K562 (cell line): ENCODE measurements around the gene PIGX. TPM values are rescaled to one million over a fixed set of nuclear protein-coding genes. Genes with fewer than 3 reads are reported as not detected.

ENCODE experiments used
- CAMTA2 ChIP-seq: fragments of 250-450 bp; sonication (Bioruptor Pico); conservative IDR thresholded peaks from 2 replicates; pipeline ENCODE4 v1.5.1; 2022
- CGGBP1 ChIP-seq: fragments of 250-450 bp; sonication (Bioruptor Pico); IDR thresholded peaks from 2 replicates; pipeline ENCODE4 v1.9.0; 2021; ENCODE audit warnings: mild to moderate bottlenecking
- FOXK1 ChIP-seq: sonication (generic); formaldehyde crosslinking; IDR thresholded peaks from 2 replicates; pipeline ENCODE4 v1.8.0; 2022; ENCODE audit warnings: missing genetic modification reagents, mild to moderate bottlenecking, borderline replicate concordance
- FOXP4 ChIP-seq: sonication (generic); formaldehyde crosslinking; IDR thresholded peaks from 2 replicates; pipeline ENCODE4 v1.8.0; 2022; ENCODE audit warnings: mild to moderate bottlenecking, missing genetic modification reagents, borderline replicate concordance
- HES1 ChIP-seq: fragments of 450-650 bp; IDR thresholded peaks from 2 replicates; pipeline ENCODE4 v1.6.1; 2016; ENCODE audit warnings: low read depth, mild to moderate bottlenecking, moderate library complexity
- HMBOX1 ChIP-seq: sonication (generic); IDR thresholded peaks from 2 replicates; pipeline ENCODE4 v1.6.1; 2016
- HMGN3 ChIP-seq: IDR thresholded peaks from 2 replicates; pipeline ENCODE4 v1.6.1; 2011; ENCODE audit warnings: borderline replicate concordance, low read depth, mild to moderate bottlenecking, mixed read lengths, low read length; ENCODE audit not compliant: insufficient read length; ENCODE audit errors: extremely low read depth
- HNRNPUL1 ChIP-seq: fragments of 200-400 bp; formaldehyde crosslinking; IDR thresholded peaks from 2 replicates; pipeline ENCODE4 v1.6.1; 2017; ENCODE audit warnings: low read length
- KAT7 ChIP-seq: sonication (generic); formaldehyde crosslinking; IDR thresholded peaks from 2 replicates; pipeline ENCODE4 v1.8.0; 2022; ENCODE audit warnings: missing genetic modification reagents, mild to moderate bottlenecking, borderline replicate concordance
- MCM2 ChIP-seq: fragments of 450-650 bp; IDR thresholded peaks from 2 replicates; pipeline ENCODE4 v1.6.1; 2017; ENCODE audit warnings: low read depth, mild to moderate bottlenecking
- NBN ChIP-seq: fragments of 450-650 bp; IDR thresholded peaks from 2 replicates; pipeline ENCODE4 v1.6.1; 2016; ENCODE audit warnings: low read depth, mild to moderate bottlenecking
- PCBP2 ChIP-seq: fragments of 200-400 bp; formaldehyde crosslinking; IDR thresholded peaks from 2 replicates; pipeline ENCODE4 v1.6.1; 2018; ENCODE audit warnings: low read length, low read depth, mild to moderate bottlenecking, moderate library complexity; ENCODE audit not compliant: poor library complexity, severe bottlenecking
- RBM14 ChIP-seq: fragments of 200-400 bp; formaldehyde crosslinking; IDR thresholded peaks from 2 replicates; pipeline ENCODE4 v1.6.1; 2018; ENCODE audit warnings: low read depth, mild to moderate bottlenecking, low read length, moderate library complexity, borderline replicate concordance; ENCODE audit not compliant: insufficient read depth
- RBM15 ChIP-seq: fragments of 200-400 bp; formaldehyde crosslinking; IDR thresholded peaks from 2 replicates; pipeline ENCODE4 v1.6.1; 2018; ENCODE audit warnings: mild to moderate bottlenecking, low read length, moderate library complexity; ENCODE audit not compliant: insufficient read depth
- SMARCA5 ChIP-seq: fragments of 450-650 bp; IDR thresholded peaks from 2 replicates; pipeline ENCODE4 v1.6.1; 2016
- SMC3 ChIP-seq: conservative IDR thresholded peaks from 2 replicates; pipeline ENCODE4 v1.6.1; 2011; ENCODE audit warnings: low read depth, low read length, improper control_type of control experiment; ENCODE audit not compliant: insufficient read depth
- SNIP1 ChIP-seq: fragments of 450-650 bp; IDR thresholded peaks from 2 replicates; pipeline ENCODE4 v1.7.1; 2017; ENCODE audit warnings: low read depth, mild to moderate bottlenecking
- SRSF7 ChIP-seq: fragments of 200-400 bp; formaldehyde crosslinking; optimal IDR thresholded peaks from 2 replicates; pipeline ENCODE3; 2017; ENCODE audit warnings: mild to moderate bottlenecking, low read depth, low read length
- TAF9B ChIP-seq: fragments of 450-650 bp; IDR thresholded peaks from 2 replicates; pipeline ENCODE4 v1.6.1; 2018; ENCODE audit warnings: mild to moderate bottlenecking; ENCODE audit not compliant: partially characterized antibody
- TCF15 ChIP-seq: fragments of 250-450 bp; sonication (Bioruptor Pico); IDR thresholded peaks from 2 replicates; pipeline ENCODE4 v1.8.0; 2022; ENCODE audit warnings: moderate library complexity, mild to moderate bottlenecking, inconsistent platforms
- TEAD4 ChIP-seq, 2 experiments: sonication (generic) in 1 of 2; formaldehyde crosslinking in 1 of 2; IDR thresholded peaks; 2 replicates each; pipeline versions ENCODE4 v1.6.1 to v1.8.0; 2012 to 2022; ENCODE audit warnings: borderline replicate concordance in 1 of 2, inconsistent platforms in 1 of 2, low read length in 1 of 2, mild to moderate bottlenecking in 1 of 2, missing genetic modification reagents in 1 of 2
- TRIM24 ChIP-seq, 2 experiments: fragments of 450-650 bp; IDR thresholded peaks; 2 replicates each; pipeline ENCODE4 v1.6.1; 2016
- YY1 ChIP-seq, 3 experiments: IDR thresholded peaks; 2 replicates each; pipeline ENCODE4 v1.6.1; 2011; ENCODE audit warnings: low read length in 2 of 3, mild to moderate bottlenecking in 2 of 3, moderate library complexity in 2 of 3, borderline replicate concordance in 1 of 3, control low read depth in 1 of 3, low read depth in 1 of 3; ENCODE audit not compliant: insufficient read depth in 3 of 3, insufficient replicate concordance in 2 of 3, control insufficient read depth in 1 of 3, insufficient read length in 1 of 3; ENCODE audit errors: extremely low read depth in 1 of 3
- ZNF316 ChIP-seq: fragments of 450-650 bp; IDR thresholded peaks from 2 replicates; pipeline ENCODE4 v1.6.1; 2016
- ZNF444 ChIP-seq: fragments of 250-450 bp; sonication (Bioruptor Pico); IDR thresholded peaks from 2 replicates; pipeline ENCODE4 v1.4.0; 2020; ENCODE audit warnings: mild to moderate bottlenecking, moderate library complexity
- ZSCAN29 ChIP-seq: fragments of 450-650 bp; IDR thresholded peaks from 2 replicates; pipeline ENCODE4 v1.6.1; 2017
- polyA plus RNA-seq, 8 experiments: library from polyadenylated mRNA; depleted of rRNA in 4 of 8; stranded (reverse) in 5 of 8; unstranded in 3 of 8; fragments of >200 nt; fragmentation: Nextera tagmentation in 2 of 8; fragmentation: Illumina TruSeq in 1 of 8; extraction: Ambion mirVana in 2 of 8; extraction: Trizol in 1 of 8; gene quantifications; 2 replicates each; pipeline versions ENCODE4 v1.2.1 to v1.2.3, GENCODE V29; 2011 to 2014; ENCODE audit warnings: inconsistent platforms in 1 of 8, missing spikeins in 1 of 8
- total RNA-seq, 7 experiments: library from RNA; depleted of rRNA in 6 of 7; stranded (reverse); fragments of >200 nt in 6 of 7; fragmentation: Illumina TruSeq in 2 of 7; extraction: Trizol in 2 of 7; gene quantifications; 2 replicates each; pipeline versions ENCODE4 v1.2.1 to v1.2.3, GENCODE V29; 2011 to 2021; ENCODE audit warnings: low replicate concordance in 1 of 7

PIGX gene
- total and polyA plus RNA-seq, 9 of the 15 experiments (the other 6 are each of a cell fraction or from before 2014, with no cell fraction given), result 3.7 to 36.3 (median 26.9) TPM

GRCh38 chr3:196694202-196694638, 18.0 kb upstream of the PIGX start (continued):
- TF ChIP-seq HNRNPUL1 (0 out of 2 replicates have a peak, but pooled peaks have one; percentile 73), SMARCA5 (no peak), SRSF7 (no peak), TEAD4 (IDR thresholded peaks at IDR 0.05; ENCODE audit: low read length) (peak; percentile 70), TEAD4 (CRISPR knock-in tag; IDR thresholded peaks at IDR 0.05; ENCODE audit: borderline replicate concordance) (no peak), ZNF316 (no peak), FOXP4 (no peak), CGGBP1 (CRISPR knock-in tag) (no peak), TCF15 (CRISPR knock-in tag) (no peak), TAF9B (no peak), HMBOX1 (no peak), ZSCAN29 (no peak), FOXK1 (no peak), NBN (no peak), PCBP2 (no peak), RBM15 (no peak), TRIM24 (IDR thresholded peaks at IDR 0.05) (peak in 1 of 2 experiments; percentile 67; a peak in 3 of 4 replicates), HES1 (no peak), SMC3 (no peak), YY1 (IDR thresholded peaks at IDR 0.05; ENCODE audit: borderline replicate concordance in 1 of 3, control insufficient read depth in 1 of 3, extremely low read depth in 1 of 3, insufficient read depth in 3 of 3, insufficient read length in 1 of 3, insufficient replicate concordance in 2 of 3, low read depth in 1 of 3, low read length in 2 of 3) (no peak), ZNF444 (CRISPR knock-in tag) (no peak), CAMTA2 (CRISPR knock-in tag) (no peak), HMGN3 (no peak), KAT7 (CRISPR knock-in tag) (no peak), SNIP1 (no peak), RBM14 (no peak), MCM2 (no peak)
